RWPE2 (cell line): ENCODE data around the gene NUDT4.

ENCODE experiments used
- ATAC-seq: fragments of 200-7000 bp; cut with Tn5 transposase; 3 replicates; pipeline ENCODE4 v1.9.1; 2021; ENCODE audit warnings: low read depth
- DNase-seq: peaks from one replicate; pipeline ENCODE4 v3.0.0-alpha.2; 2020; ENCODE audit warnings: low spot score
- H3K27ac ChIP-seq: fragments of 450-650 bp; 2 replicates; pipeline ENCODE4 v1.5.1; 2017; ENCODE audit warnings: mild to moderate bottlenecking; ENCODE audit not compliant: poor library complexity, severe bottlenecking
- H3K27me3 ChIP-seq: fragments of 250-450 bp; sonication (Bioruptor Pico); 2 replicates; pipeline ENCODE4 v1.5.1; 2021; ENCODE audit warnings: mild to moderate bottlenecking, moderate library complexity; ENCODE audit not compliant: insufficient read depth, poor library complexity, severe bottlenecking
- H3K36me3 ChIP-seq: fragments of 250-450 bp; sonication (Bioruptor Pico); 2 replicates; pipeline ENCODE4 v1.5.1; 2020; ENCODE audit warnings: low read depth, mild to moderate bottlenecking, moderate library complexity
- H3K4me1 ChIP-seq: fragments of 250-450 bp; sonication (Bioruptor Pico); 2 replicates; pipeline ENCODE4 v1.5.1; 2021; ENCODE audit warnings: mild to moderate bottlenecking, moderate library complexity; ENCODE audit not compliant: insufficient read depth, poor library complexity, severe bottlenecking
- H3K4me3 ChIP-seq: fragments of 250-450 bp; sonication (Bioruptor Pico); 2 replicates; pipeline ENCODE4 v1.5.1; 2021; ENCODE audit warnings: mild to moderate bottlenecking, moderate library complexity; ENCODE audit not compliant: severe bottlenecking
- H3K9me3 ChIP-seq: fragments of 250-450 bp; sonication (Bioruptor Pico); 2 replicates; pipeline ENCODE4 v1.5.1; 2021; ENCODE audit warnings: mild to moderate bottlenecking, moderate library complexity; ENCODE audit not compliant: severe bottlenecking
- CTCF ChIP-seq: fragments of 450-650 bp; IDR thresholded peaks from one replicate; pipeline ENCODE4 v1.5.1; 2017; ENCODE audit warnings: mild to moderate bottlenecking, moderate library complexity; ENCODE audit not compliant: poor library complexity, severe bottlenecking

NUDT4 gene

GRCh38 chr12:93336291-93336741, 41.4 kb upstream of the NUDT4 start:
- no peak overlapping the region for H3K27ac ChIP-seq
- DNase-seq = no peak
- no peak overlapping the region for H3K4me3 ChIP-seq
- no peak for ATAC-seq
- no peaks in the 10 kb centered on the region for H3K9me3 ChIP-seq
- no peak for TF ChIP-seq CTCF
- H3K4me1 ChIP-seq = no peaks in the 10 kb centered on the region
- H3K27me3 ChIP-seq = no peaks in the 10 kb centered on the region
- no peaks in the 10 kb centered on the region for H3K36me3 ChIP-seq

DNA sequence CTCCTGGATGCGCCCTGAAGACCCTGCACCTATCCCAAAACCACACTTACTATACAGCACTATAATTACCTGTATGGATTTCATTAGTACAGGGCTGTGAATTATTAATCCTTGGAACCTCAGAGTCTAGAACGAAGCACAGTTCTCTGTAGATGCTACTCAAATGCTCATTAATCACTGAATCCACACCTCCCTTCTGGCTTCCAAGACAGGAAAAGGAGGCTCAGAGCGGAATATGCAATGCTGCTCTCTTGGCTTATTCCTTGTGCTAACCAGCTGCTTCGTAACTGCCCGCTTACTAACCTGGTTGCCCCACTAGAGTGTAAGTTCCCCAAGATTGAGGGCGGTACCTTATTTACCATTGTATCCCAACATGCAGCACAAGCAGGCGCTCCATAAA, 39.1 kb upstream of the NUDT4 start:
- Histone ChIP-seq H3K9me3 (no peaks in the 10 kb centered on the region), H3K4me3 (no peak overlapping the region), H3K27ac (no peak overlapping the region), H3K27me3 (no peaks in the 10 kb centered on the region), H3K36me3 (no peaks in the 10 kb centered on the region), H3K4me1 (no peaks in the 10 kb centered on the region)
- TF ChIP-seq CTCF = no peak
- no peak for DNase-seq
- ATAC-seq = no peak

DNA sequence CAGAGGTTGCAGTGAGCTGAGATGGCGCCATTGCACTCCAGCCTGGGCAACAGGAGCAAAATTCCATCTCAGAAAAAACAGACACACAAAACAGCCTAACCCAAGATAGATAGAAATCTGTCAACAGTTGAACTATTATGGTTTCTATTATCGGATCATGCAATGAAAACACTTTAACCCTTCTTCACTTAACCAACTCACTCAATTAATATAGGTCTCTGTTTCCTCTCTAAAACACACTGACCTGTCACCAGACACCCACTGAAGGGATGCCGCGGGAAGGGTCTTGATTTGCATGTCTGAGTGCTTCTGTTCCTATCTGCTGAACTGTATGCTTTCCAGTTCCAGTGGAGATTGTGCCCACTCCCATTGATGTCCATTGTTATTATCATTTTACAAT, 38.0 kb upstream of the NUDT4 start:
- H3K27ac ChIP-seq = no peak overlapping the region
- no peak for TF ChIP-seq CTCF
- ATAC-seq = no peak
- no peak for DNase-seq
- no peaks in the 10 kb centered on the region for H3K36me3 ChIP-seq
- no peaks in the 10 kb centered on the region for H3K27me3 ChIP-seq
- H3K9me3 ChIP-seq = no peaks in the 10 kb centered on the region
- no peak overlapping the region for H3K4me3 ChIP-seq
- H3K4me1 ChIP-seq = no peaks in the 10 kb centered on the region

GRCh38 chr12:93341409-93342049, 36.2 kb upstream of the NUDT4 start:
- DNase-seq = no peak
- no peak for TF ChIP-seq CTCF
- H3K36me3 ChIP-seq = no peaks in the 10 kb centered on the region

DNA sequence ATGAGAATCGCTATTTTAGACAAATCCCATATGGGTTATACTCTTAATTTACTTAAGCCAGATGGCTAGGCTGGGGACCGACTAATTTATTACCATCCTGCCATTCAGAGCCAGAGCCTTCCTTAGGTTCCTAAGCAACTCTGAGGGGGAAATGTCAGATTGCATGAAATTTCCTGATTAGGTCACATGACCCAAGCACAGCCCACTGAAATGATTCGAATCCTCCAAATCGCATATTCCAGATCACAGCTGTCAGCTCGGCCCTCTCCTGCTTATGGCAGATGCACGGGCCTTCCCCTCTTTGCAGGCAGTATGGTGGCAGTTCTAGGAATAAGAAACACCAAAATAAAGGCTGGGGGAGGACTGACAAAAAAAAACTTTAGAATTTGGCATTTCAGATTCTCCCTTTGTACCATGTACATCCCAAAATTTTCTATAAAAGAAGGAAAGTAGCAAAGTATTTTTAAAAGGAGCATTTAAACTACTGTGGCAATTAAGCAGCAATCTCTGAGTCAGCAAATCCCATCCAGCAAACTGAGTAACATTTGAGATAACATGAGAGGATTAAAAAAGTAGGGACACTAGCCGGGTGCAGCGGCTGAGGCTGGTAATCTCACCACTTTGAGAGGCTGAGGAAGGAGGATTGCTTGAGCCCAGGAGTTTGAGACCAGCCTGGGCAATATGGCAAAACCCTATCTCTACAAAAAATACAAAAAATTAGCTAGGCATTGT, 30.5 kb upstream of the NUDT4 start:
- H3K36me3 ChIP-seq = no peaks in the 10 kb centered on the region
- ATAC-seq (no peak), DNase-seq (no peak)
- TF ChIP-seq CTCF = no peak
- H3K4me3 ChIP-seq = no peak overlapping the region
- no peaks in the 10 kb centered on the region for H3K27me3 ChIP-seq
- no peaks in the 10 kb centered on the region for H3K9me3 ChIP-seq
- no peak overlapping the region for H3K27ac ChIP-seq
- peaks cover 7% of the 10 kb centered on the region for H3K4me1 ChIP-seq

More at GRCh38 chr12:93341409-93342049, 36.2 kb upstream of the NUDT4 start:
- H3K9me3 ChIP-seq = no peaks in the 10 kb centered on the region
- H3K4me3 ChIP-seq = no peak overlapping the region
- no peak overlapping the region for H3K27ac ChIP-seq
- no peak for ATAC-seq
- peaks cover 7% of the 10 kb centered on the region for H3K4me1 ChIP-seq
- H3K27me3 ChIP-seq = no peaks in the 10 kb centered on the region
